ENCODE measurements around the gene PTPN7.
A peak's percentile ranks its signal among the peaks of the same experiment; 100 is the strongest.
"Not testable (repeated sequence)": the region's sequence is repeated elsewhere in the genome, so short reads cannot be mapped to it uniquely, and the experiment has no call there.

The PTPN7 gene

DNA sequence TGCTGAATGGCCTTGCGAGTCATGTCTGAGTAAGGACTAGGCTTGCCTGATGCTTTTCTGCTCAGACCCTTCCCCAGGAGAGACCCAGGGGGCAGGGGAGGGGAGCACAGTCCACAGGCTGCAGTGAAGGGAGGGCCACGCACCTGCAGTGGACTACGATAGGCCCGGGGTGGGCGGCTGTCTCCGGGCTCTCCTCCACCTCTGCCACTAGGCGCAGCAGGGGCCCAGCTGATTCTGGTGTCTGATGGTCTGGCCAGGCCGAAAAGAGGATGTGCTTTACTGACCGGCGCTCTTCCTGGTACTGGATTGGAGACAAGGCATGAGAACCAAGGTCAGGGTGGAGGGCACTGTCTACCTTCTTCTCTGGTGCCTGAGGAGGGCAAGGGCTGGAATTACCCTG is 8.0 kb downstream of the PTPN7 start:
- DNase-seq (ENCODE audit: low read depth), result no peak

DNA sequence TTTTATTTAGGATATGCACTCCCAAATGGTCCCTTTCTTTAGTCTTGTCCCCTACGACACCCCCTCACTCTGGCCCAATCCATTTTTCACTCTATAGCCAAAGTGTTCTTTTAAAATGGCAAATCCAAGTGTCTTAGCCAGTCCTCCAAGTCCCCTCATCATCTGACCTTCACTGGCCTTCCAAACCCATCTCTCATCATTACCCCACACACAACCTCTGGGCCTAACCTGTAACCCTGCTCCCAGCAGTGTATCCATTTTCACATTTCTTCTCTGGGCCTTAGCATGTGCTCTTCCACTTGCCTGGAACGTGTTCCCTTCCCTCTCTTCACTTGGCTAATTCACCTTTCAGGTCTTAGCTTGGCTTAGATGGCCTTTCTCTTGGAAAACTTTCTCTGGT is 9.4 kb downstream of the PTPN7 start:
- DNase-seq (ENCODE audit: low read depth), result no peak

DNA sequence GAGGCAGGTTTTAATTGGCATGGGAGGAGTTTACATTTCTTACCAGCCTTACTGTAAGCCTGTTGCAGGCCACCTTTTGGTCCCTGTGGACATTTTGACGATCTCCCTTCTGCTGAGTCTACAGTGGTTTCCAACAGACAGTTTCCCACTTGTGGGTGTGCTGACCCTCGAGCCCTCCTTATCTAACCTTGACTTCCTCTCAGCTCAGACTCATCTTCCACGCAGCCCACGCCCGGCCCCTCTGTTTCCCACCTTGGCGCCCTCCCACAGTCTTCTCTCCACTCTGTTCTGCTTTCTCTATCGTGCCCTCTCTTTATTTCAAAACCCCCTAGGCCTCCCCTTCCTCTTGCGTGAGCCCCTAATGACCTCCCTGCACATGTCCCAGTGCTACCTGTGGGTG is 9.8 kb downstream of the PTPN7 start:
- no peak for DNase-seq (ENCODE audit: low read depth)

DNA sequence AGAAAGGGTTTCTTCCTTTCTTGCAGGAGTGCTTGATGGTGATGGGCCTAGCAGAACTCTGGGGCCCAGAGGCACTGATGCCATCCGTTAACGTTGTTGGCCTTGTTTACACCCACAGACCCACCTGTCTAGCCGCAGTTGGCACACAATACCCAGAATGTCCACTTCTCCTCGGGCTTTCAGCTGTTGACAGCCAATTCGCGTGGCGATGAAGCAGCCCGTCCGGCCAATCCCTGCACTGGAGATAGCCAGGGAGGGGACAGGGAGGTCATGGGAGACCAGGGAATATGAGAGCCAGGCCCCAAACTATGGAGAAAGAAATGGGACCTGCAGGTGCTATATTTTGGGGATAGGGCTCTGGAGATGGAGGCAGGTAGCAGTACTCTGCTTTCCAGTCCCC is 10.2 kb downstream of the PTPN7 start:
- DNase-seq (ENCODE audit: low read depth), result no peak

DNA sequence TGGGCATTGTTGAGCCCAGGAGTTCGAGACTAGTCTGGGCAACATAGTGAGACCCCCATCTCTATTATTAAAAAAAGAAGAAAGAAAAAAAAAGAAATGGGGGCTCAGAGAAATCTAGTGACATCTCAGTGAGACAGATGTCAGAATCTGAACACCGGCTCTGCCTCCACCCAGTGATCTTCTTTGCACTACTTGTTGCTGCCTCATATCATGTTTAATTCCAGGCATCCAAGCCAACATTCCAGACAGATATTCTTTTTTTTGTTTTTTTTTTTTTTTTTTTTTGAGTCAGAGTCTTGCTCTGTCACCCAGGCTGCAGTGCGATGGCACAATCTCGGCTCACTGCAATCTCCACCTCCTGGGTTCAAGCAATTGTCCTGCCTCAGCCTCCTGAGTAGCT is 10.8 kb downstream of the PTPN7 start:
- no peak for DNase-seq (ENCODE audit: low read depth)

DNA sequence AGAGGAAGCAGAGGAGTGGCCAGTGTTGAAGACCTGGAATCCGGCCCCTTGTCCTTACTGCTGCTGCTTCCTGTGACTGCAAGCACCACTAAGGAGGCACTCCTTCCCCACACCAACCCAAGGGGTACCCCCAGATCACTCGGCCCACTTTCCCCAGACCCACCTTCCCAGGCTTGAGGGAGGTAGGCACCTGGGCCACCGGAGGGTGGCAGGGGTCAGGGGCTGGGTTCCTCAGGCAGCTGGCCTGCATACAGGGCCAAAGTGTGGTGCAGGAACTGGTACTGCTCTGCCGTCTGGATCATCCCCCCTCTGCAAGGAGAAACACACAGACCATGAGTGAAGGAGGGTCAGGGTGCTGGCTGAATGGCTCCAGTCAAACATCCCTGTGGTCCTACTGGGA is 12.0 kb downstream of the PTPN7 start:
- DNase-seq (ENCODE audit: low read depth), result no peak

DNA sequence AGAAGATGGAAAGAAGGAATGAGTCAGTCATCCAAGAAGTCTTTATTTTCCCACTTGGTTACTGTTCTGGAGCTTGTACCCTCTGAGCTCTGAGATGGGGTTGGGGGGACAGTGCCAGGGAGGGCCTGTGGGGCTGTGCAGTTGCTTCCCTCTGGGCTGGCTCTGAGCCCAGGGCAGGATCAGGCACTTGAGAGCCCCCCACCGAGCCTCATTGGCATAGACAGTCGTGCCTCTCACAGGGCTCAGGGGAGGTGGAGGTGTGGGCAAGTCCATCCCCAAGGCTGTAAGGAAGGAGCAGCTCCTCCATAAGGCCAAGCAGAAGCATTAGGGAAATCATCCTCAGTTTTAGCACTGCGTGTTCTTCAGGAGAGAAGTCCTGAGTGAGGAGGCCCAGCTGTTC is 13.4 kb downstream of the PTPN7 start:
- no peak for DNase-seq (ENCODE audit: low read depth)

DNA sequence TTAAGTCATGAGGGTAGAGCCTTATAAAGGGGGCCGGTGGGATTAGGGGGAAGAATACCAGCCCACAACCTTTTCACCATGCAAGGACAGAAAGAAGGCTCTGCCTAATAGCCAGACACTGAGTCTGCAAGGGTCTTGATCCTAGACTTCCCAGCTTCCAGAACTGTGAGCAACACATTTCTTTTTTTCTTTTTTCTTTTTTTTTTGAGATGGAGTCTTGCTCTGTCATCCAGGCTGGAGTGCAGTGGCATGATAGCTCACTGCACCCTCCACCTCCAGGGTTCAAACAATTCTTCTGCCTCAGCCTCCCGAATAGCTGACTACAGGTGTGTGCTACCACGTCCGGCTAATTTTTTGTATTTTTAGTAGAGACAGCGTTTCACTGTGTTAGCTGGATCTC is 14.1 kb downstream of the PTPN7 start:
- DNase-seq (ENCODE audit: low read depth), result no peak

DNA sequence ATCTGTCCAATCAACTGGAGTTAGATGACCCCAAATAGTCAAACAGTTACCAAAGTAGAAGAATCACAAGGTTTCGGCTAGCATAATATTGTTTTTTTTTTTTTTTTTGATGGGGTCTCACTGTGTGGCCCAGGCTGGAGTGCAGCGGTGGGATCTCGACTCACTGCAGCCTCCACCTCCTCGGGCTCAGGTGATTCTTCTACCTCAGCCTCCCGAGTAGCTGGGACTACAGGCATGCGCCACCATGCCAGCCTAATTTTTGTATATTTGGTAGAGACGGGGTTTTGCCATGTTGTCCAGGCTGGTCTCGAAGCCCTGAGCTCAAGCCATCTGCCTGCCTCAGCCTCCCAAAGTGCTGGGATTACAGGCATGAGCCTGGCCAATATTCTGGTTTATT is 14.7 kb downstream of the PTPN7 start:
- not testable (repeated sequence) for DNase-seq (ENCODE audit: low read depth)

DNA sequence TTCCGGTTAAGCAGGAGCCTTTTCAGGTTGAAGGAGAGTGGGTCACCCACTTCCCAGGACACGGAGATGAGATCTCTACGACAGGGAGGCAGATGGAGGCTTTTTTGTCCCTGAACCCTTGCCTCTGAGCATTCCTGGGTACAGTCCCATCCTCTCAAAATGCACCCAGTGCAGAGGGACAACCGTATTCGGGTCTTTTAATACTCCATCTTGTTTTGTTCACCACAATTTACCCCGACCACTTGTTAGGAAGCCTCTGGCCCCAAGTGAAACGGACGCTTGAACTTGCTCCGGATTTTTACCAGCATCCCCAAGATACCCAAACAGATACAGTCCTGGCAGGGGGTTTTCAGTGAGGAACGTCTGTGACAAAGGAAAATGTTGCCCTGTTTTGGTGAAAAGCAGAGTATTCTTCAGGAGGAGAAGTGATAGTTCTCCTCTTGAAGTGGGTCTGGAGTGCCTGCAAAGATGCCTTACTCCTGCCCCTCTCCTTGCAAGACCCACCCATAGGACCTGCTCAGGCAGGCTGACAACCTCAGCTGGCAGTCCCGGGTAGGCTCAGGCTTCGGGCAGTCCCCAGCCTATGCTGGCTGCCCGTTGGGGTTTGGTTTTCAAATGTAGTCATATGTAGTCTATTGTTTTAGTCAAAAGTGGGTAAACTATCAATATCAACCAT is 15.2 kb downstream of the PTPN7 start:
- no peak for DNase-seq (ENCODE audit: low read depth)

DNA sequence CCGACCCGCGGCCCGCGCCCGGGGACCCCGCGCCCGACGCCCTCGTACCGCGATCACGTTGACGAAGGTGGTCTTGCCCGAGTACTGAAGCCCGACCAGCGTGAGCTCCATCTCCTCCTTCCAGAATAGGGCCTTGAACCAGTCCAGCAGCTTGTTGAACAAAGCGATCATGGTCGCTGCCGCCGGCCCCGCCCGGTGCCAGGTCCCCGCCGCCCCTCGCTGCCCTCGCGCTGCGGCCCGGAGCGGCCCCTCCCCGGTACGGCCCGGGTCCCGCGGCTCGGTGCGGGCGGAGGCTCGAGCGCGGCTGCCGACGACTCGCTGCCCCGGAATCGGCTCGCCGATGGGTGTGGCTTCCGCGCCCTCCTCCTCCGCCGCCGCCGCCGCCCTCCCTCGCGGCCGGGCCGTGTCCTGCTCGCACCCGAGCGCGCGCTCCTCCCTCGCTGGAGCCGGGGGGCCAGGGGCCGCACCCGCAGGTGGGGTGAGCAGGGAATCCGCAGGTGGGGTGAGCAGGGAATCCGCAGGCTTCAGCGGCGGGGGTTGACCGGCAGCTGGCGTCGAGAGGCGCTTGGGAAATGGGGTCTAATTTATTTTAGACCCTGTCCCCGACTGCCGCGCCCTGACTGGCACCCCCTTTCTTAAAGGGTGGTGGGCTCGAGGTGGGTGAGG is 15.9 kb downstream of the PTPN7 start, which contains the start of gene ARL8A:
Gene ARL8A (minus strand): TSS at position 336 of the 666 bp plus-strand sequence. CDS start 165 bp downstream, at position 171.
- peak; percentile 45 for DNase-seq (ENCODE audit: low read depth)

DNA sequence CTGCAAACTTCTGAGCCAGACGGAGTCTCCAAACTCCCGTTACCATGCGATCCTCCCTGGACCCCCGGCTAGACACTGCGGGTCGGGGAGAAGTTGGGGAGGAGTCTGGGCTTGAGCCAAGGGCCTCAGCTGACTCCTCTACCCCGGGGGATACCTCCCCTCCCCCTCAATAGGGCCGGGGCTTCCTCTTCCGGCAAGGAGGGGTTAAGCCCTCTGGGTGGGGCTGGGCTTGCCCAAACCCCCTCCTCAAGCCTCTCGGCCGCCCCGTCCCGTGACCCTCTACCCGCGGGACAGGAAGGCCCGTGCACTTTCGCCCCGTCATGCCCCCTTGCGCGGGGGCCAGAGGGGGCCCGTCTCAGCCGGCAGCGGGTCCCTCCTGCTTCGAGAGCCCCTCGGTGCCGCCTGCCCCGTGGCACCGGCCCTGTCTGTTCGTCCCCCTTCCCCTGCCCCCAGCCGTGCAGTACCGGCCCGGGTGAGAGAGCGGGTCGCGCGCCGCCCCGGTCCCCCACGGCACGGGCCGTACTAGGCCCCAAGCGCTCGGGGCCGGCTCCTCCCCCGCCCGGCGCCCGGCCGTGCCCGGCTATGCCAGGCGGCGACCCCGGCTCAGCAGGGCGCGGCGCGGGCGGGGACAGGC is 16.5 kb downstream of the PTPN7 start:
- DNase-seq (ENCODE audit: low read depth), result no peak

DNA sequence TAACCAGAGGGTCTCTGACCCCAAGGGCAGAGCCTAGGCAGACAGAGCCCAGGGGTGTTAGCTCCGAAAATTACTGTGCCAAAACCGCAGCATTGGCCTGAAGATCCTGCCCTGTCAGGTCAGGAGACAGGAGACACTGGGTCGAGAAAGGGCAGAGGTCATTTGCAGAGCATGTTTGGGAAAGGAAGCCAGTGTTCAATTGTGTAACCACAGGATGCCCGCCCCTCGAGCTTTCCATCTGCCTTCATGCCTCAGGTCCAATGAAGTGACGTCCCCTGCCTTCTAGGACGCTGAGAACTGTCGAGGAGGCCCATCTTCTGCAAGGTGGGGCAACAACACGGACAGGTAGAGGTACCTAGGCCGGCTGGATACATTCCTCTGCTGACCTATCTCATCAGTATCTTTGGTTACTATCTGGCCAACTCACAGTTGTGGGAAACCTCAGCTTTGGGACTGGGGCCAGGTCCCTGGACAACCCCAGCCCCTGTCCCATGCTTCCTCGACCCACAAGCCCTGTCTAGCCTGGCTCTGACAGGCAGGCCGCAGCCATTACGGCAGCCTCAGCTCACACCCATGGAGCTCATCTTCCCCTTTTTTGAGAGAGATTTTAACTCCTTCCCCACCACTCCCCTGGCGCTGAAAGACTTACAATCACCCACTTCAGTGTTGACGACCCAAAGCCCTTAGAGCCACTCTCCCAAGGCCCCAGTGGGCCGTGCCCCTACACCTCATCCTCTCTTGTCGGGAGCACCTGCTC is 17.2 kb downstream of the PTPN7 start:
- DNase-seq (ENCODE audit: low read depth), result no peak

DNA sequence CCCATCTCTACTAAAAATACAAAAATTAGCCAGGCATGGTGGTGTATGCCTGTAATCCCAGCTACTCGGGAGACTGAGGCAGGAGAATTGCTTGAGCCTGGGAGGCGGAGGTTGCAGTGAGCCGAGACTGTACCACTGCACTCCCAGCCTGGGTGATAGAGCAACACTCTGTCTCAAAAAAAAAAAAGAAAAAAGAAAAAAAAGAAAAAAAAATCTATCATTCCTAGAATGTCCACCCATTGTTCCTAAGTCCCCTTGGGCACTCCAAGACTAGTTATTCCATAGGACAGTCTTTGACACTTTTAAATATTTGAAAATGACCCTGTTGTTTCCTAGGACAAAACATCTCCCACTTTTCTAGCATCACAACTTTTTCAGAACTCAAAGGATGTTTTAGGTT is 18.9 kb downstream of the PTPN7 start:
- not testable (repeated sequence) for DNase-seq (ENCODE audit: low read depth)

DNA sequence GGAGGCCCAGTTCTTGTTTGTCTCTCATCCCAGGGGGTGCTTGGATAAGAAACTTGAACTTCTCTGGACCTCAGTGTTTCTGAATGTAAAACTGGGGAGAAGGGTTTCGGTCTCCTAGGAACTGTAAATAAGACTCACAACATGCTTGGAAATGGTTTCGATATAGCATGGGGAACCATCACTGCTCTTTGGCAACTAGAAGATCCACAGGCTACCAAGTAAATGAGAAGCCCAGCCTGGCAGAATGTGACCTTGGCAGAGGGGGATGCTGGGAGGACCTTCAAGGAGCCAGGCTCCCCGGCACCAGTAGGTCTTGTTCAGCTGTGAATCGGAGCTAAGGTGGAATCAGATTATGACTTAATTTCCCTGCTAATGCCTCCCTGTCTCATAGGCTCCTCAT is 19.6 kb downstream of the PTPN7 start:
- DNase-seq (ENCODE audit: low read depth), result no peak

DNA sequence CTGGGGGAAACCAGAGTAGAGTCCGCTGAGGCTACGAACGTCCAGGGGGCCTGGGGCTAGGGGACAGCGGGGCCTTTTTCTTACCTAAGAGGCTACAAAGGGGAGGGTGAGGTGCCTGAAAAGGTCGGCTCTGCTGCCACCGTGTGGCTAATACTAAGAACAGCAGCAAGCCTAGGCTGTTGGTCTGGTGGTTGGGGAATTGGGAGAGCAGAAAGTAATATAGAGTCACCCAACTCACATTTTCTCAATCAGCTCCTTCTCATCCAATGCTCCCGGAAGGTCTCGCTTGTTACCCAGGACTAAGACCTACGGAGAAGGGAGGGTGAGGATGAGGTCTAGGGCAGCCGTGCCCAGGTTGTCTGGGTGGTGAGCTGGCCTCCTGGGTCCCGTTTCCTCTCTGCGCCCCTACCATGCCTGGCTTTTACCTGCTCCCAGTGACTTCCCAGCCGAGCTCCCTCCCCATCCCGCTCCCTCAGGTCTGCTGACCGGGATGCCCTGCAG is 25.1 kb downstream of the PTPN7 start:
- DNase-seq (ENCODE audit: low read depth), result no peak

DNA sequence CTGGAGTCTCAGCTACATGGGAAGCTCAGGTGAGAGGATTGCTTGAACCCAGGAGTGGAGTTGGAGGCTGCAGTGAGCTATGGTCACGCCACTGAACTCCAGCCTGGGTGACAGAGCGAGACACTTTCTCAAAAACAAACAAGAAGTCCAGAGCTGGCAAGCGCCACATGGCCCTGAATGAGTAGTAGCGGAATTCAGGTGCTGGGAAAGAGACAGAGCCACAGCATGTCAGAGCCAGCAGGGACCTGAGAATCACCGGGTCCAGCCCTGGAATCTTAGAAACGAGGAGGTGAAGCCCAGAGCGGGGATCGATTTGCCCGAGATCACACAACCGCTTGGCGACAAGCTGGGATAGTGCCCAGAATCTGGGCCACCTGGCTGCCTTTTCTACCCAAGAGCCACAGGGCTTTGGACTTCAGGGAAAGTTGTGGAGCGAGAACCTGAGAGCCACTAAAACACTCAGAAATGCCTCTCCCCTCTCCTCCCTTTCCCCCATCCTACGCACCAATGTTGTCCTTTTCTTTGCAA is 25.7 kb downstream of the PTPN7 start:
- DNase-seq (ENCODE audit: low read depth), result no peak

DNA sequence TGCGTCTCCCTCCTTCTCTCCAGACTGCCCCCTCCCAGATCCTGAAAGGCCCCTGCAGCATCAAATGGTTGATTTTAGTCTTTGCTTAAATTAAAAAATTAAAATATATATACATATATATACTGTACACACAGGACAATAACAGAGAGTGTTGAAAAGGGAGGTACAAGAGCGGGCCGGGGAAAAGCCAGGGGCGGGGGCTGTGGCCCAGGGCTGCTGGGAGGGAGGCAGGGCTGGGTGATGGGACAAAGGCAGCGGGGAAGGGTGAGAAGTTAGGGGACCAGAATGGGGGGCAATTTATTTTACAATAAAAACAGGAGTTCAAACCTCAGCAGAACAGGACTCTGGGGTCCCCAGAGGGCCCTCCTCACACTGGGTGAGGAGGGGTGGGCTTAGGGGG is 26.4 kb downstream of the PTPN7 start:
- DNase-seq (ENCODE audit: low read depth), result no peak

DNA sequence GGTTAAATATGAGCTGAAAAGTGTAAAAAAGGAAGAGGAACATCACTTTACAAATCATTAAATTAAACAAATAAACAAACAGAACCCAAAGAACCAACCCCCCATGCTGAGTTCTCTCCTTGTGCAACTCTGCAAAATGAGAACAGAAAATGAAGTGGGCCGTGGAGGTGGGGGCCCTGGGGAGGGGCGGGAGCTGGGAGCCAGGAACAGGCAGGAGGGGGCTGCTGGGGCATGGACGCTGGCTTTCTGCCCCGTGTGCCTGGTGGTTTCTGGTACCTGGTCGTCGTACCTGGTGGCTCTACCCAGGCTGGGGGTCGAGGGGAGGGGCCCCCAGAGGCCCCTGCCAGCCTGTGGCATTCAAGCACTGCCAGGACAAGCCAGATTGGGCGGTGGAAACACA is 26.9 kb downstream of the PTPN7 start:
- no peak for DNase-seq (ENCODE audit: low read depth)

DNA sequence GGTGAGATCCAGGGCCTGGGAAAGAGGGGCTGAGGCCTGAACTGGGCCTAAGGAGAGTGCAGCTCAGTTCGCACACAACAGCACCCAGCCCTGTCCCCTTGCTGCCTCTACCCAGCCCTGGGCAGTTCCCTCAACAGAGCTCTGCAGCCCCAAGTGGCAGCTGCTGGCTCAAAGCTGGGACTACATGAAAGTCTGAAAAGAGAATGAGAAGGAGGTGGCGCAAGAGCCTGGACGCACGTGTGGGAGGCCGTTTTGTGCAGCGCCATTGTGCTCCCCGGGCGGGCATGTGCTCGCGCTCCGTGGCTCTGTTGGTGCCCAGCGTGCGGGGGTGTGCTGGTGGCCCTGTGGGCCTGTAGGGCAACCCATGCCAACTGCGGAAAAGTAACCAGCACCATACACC is 27.4 kb downstream of the PTPN7 start:
- no peak for DNase-seq (ENCODE audit: low read depth)

DNA sequence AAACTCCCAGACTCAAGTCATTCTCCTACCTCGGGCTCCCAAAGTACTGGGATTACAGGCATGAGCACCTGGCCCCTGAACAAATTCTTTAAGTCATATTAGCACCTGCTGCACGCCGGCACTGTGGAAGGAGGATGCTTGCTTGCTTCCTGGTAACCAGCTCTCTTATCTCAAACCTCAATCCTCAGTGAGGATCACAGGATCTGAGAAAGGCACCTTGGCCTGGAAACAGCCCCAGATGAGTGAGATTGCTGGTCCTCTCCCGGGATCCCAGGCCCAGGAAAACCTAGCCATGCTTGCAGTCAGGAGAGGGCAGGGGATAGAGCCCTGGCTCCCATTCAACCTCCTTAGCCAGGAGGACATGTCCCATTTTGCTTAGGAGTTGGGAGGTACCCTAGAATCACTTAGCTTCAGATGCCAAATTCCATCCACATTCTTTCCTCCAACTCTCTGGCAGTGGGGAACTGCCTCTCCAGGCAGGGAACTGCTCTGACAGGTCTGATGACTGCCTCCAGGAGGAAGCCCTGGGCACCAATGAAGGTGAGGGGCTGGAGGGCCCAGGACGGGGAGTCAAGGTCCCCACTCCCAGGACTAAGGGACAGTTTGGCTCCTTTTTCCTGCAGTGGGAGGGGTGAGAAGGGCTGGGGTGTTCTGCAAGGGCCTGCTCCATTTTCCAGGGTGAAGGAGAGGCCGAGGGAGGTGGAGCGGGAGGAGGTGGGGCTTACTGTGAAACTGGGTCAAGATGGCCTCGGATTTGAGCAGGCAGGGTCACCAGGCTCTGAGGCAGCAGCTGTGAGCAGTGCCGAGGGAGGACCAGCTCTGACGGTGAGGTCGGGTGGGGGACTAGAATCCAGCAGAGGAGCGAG is 28.2 kb downstream of the PTPN7 start:
- no peak for DNase-seq (ENCODE audit: low read depth)

Measured in stimulated activated CD8-positive, alpha-beta memory T cell treated with anti-CD3 and anti-CD28 coated beads, Interleukin-12 subunit alpha, Interleukin-12 subunit beta, amount 100 ng/mL, for 1 hour (primary cell).